ENCODE data around the gene HMCN2.
"Not testable (repeated sequence)": the region's sequence is repeated elsewhere in the genome, so short reads cannot be mapped to it uniquely, and the experiment has no call there.

Gene HMCN2

DNA sequence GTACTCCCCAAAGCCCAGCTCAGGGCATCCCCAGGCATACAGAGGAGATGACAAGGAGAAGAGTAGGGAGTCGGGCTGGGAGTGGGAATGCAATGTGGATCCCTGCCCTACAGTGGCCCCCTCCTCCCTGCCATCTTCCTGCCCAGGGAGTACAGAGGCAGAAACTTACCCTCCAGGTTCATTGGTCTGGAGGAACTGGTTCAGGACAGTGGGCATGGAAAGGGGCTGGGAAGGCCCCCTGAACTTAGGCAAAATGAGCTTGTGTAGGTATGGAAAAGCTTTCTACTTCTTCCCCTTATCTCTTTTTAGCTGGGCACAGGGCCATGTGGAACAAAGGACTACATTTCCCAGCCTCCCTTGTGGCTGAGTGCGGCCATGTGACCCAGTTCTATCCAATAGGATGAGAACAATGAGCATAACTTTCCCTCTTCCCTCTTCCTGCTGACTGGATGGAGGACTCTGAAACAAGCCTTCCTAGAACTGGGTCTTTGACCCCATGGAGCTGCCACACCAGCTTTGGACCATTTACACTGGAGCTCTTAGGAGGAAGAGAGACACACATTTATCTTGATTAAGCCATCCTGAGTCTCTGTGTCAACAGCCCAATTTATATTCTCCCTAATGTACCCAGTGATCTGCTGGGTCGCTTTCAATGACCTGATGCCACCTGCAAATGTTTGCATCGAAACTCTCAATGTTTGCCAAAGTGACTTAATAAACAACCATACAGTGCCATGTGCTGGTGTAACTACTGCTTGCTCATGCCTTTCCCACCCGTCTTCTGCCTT lies 25.0 kb upstream of the HMCN2 start:
- DNase-seq = peak in 1 of 2 donors; percentile 14

GRCh38 chr9:130241198-130241535 lies 24.4 kb upstream of the HMCN2 start:
- DNase-seq = no peak

- DNase-seq = no peak
Measured at GRCh38 chr9:130242270-130243014, 23.1 kb upstream of the HMCN2 start.

- peak; percentile 11 to 19 for DNase-seq
Measured at GRCh38 chr9:130243015-130243881, 22.3 kb upstream of the HMCN2 start.

GRCh38 chr9:130243882-130244170 lies 21.7 kb upstream of the HMCN2 start:
- DNase-seq = no peak

- DNase-seq = no peak
Measured at GRCh38 chr9:130244548-130245165, 20.9 kb upstream of the HMCN2 start.

DNA sequence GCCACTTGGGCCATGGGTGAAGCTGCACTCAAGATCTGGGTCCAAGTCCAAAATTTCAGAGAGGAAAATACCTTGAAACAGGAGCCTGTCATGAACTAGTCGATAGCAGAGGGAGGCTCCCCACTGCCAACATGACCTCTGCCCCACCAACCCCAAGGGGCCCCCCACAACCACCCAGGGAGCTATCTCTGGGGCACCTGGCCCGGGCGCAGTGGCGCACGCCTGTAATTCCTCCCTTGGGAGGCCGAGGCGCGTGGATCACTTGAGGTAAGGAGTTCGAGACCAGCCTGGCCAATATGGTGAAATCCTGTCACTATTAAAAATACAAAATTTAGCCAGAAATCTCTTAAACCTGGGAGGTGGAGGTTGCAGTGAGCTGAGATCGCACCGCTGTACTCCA lies 20.1 kb upstream of the HMCN2 start:
- DNase-seq = no peak

DNA sequence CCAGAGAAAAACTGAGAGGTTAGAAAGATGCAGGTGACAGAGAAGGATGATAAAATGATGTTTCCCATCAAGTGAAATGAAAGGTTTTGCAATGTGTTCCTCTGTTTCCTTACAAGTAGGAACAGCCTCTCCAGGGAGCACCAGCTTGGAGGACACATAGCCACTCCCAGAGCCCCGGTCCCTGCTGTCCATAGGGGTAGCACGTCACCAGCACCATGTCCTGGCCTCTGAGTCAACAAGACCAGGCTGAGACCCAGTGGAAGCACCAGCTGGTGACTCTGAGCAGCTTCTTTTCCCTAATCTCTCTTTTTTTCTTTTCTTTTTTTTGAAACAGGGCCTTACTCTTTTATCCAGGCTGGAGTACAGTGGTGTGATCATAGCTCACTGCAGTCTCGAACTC lies 19.4 kb upstream of the HMCN2 start:
- DNase-seq = no peak

GRCh38 chr9:130254747-130255630 lies 10.6 kb upstream of the HMCN2 start:
- no peak for DNase-seq

DNA sequence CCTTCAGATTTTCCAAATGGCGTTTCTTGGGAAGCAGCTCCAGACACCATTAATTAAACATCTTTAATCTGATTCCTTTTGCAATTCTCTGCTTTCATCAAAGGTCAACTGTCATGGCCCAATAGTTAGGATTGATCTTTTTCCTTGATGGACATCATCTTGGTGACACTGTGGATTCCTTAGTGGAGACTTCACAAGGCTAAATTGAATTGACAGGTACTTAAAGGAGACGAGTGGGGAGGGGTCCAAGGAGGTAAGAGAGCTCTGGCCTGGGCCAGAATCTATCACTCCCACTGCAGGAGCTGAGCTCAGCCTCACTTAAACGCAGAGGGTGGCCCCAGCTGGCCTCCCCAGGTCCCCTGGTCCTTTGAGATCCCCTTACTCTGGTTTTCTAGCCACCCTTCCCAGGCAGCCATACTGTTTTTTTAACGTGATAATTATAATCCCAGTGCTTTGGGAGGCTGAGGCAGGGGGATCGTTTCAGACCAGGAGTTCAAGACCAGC lies 9.9 kb upstream of the HMCN2 start:
- no peak for DNase-seq

GRCh38 chr9:130256644-130257043 lies 8.9 kb upstream of the HMCN2 start:
- DNase-seq = no peak

- not testable (repeated sequence) for DNase-seq
Measured at GRCh38 chr9:130258137-130258536, 7.4 kb upstream of the HMCN2 start.

- DNase-seq = no peak
Measured at GRCh38 chr9:130259044-130259443, 6.5 kb upstream of the HMCN2 start.

DNA sequence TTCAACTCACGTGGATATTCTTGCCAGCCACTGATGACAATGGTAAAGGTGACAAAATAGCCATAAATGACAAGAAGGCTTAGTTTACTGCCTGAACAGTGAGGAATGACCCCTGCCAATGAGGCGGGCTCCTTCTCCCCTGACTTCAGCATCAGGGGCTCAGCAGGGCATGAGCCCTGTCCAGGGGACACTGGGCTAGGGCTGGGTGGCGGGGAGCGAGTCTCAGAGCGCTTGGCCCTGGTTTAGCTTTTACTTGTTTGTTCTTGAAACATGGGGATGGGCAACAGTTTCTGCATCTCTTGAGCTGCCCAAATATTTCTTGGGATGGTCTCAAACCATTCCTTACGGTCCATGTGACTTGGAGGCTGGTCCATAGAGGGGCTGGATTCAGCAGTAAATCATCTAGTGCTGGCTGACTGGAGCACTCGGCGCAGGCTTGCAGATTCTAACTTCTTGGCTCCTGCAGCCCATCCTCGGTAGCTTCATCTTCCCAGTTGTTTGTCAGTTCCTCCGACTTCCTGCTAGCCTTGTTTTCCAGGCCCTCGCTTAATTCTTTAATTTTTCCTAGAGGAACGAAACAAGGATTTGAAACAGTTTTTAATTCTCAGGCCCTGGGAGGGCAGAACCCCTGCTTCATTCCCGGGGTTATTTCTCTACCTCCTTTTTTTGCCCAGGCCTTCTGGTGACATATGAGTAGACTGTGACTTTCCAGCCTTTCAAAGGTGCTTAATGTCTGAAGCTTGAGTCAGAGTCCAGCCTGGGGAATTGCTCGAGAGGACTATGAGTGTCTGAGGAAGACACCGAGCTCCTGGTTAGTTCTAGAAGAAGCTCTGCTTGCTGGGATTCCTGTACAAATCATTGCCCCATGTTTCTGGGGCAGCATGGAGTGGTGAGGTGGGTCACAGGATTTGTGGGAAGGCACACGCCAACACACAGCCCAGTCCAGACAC lies 4.5 kb upstream of the HMCN2 start:
- no peak for DNase-seq

GRCh38 chr9:130262061-130262745 lies 3.4 kb upstream of the HMCN2 start:
- DNase-seq = no peak

- DNase-seq = no peak
Measured at GRCh38 chr9:130262771-130263170, 2.8 kb upstream of the HMCN2 start.

- no peak for DNase-seq
Measured at GRCh38 chr9:130263601-130264413, 1.8 kb upstream of the HMCN2 start.

- no peak for DNase-seq
Measured at GRCh38 chr9:130264414-130265350, 878 bp upstream of the HMCN2 start.

Measured in bone marrow (tissue), 2 donors.